HCT116 (cell line): ENCODE results near the gene SPATC1L. TPM values are rescaled to one million over a fixed set of nuclear protein-coding genes. Genes with fewer than 3 reads are reported as not detected.

Experiments
- ATAC-seq: fragments of 200-7000 bp; cut with Tn5 transposase; 2 replicates; pipeline ENCODE4 v1.9.1; 2020; ENCODE audit warnings: mild to moderate bottlenecking, moderate library complexity
- BruUV-seq: library from RNA; stranded (reverse); fragments of 400-500 nt; replicated peaks from 2 replicates; lab custom pipeline; 2021; lab: Mats Ljungman, UMichigan
- CTCF ChIA-PET: fragments of 300-600 bp; sonication (Branson Sonifier 250); formaldehyde crosslinking; loops from one replicate; lab custom pipeline; 2021; ENCODE audit warnings: antibody characterized with exemption; lab: Charles Lee
- POLR2A ChIA-PET: fragments of 300-600, 350-600 bp; sonication (Branson Sonifier 250); formaldehyde crosslinking; loops from one replicate; lab custom pipeline; 2021; ENCODE audit warnings: antibody characterized with exemption; lab: Charles Lee
- RAD21 ChIA-PET, 2 experiments: fragments of 300-600 bp; sonication (Branson Sonifier 250); formaldehyde crosslinking; loops; one replicate each; lab custom pipeline; 2023; ENCODE audit warnings: low total read pairs in 2 of 2; ENCODE audit not compliant: uncharacterized antibody in 2 of 2, unreplicated experiment in 2 of 2, low non-redundant PET in 1 of 2; lab: Charles Lee
- DNase-seq: peaks from one replicate; pipeline ENCODE4 v3.0.0-alpha.2; 2010; ENCODE audit warnings: low read depth, low spot score
- H2AFZ ChIP-seq: fragments of 200-600 bp; shearing (Covaris generic), sonication (generic); 2 replicates; pipeline ENCODE4 v1.6.1; 2017; ENCODE audit warnings: low read depth, mixed run types, mixed read lengths, antibody characterized with exemption, low read length; ENCODE audit not compliant: poor library complexity, severe bottlenecking
- H3K27ac ChIP-seq: 2 replicates; pipeline ENCODE4 v1.5.1; 2012; ENCODE audit warnings: low read depth, low read length
- H3K27me3 ChIP-seq: fragments of 200-600 bp; sonication (generic); 2 replicates; pipeline ENCODE4 v1.6.1; 2016; ENCODE audit warnings: mixed run types, low read length, mixed read lengths; ENCODE audit not compliant: insufficient read depth
- H3K36me3 ChIP-seq, 2 experiments: fragments of 200-500 bp in 1 of 2; fragments of 200-600 bp in 1 of 2; sonication (Bioruptor generic) in 1 of 2; sonication (generic) in 1 of 2; 2 replicates each; pipeline versions ENCODE4 v1.5.1 to v1.6.1; 2014 to 2016; ENCODE audit warnings: low read length in 2 of 2, inconsistent platforms in 1 of 2, mixed read lengths in 1 of 2, mixed run types in 1 of 2; ENCODE audit not compliant: insufficient read depth in 2 of 2, control insufficient read depth in 1 of 2
- H3K4me1 ChIP-seq, 2 experiments: fragments of 200-600 bp in 1 of 2; sonication (generic) in 1 of 2; 2 replicates each; pipeline versions ENCODE4 v1.5.1 to v1.6.1; 2012 to 2017; ENCODE audit warnings: low read length in 2 of 2, inconsistent platforms in 1 of 2, mild to moderate bottlenecking in 1 of 2, mixed read lengths in 1 of 2, mixed run types in 1 of 2, moderate library complexity in 1 of 2; ENCODE audit not compliant: insufficient read depth in 2 of 2, control insufficient read depth in 1 of 2
- H3K4me2 ChIP-seq: fragments of 200-600 bp; sonication (generic); 2 replicates; pipeline ENCODE4 v1.6.1; 2017; ENCODE audit warnings: mixed run types, low read length, mixed read lengths
- H3K4me3 ChIP-seq, 2 experiments: fragments of 200-600 bp in 1 of 2; sonication (generic) in 1 of 2; replicated peaks in 1 of 2; 2 replicates each; pipeline ENCODE4 v1.5.1; 2011 to 2016; ENCODE audit warnings: low read length in 2 of 2, control low read depth in 1 of 2, low read depth in 1 of 2, mild to moderate bottlenecking in 1 of 2, mixed read lengths in 1 of 2, mixed run types in 1 of 2
- H3K79me2 ChIP-seq: fragments of 200-600 bp; sonication (generic); 2 replicates; pipeline ENCODE4 v1.6.1; 2017; ENCODE audit warnings: mild to moderate bottlenecking, mixed run types, low read length, moderate library complexity, mixed read lengths; ENCODE audit not compliant: insufficient read depth
- H3K9ac ChIP-seq: fragments of 200-600 bp; sonication (generic); 2 replicates; pipeline ENCODE4 v1.6.1; 2016; ENCODE audit warnings: low read length, mixed read lengths
- H3K9me2 ChIP-seq: fragments of 200-600 bp; sonication (generic), shearing (Covaris generic); 2 replicates; pipeline ENCODE4 v1.6.1; 2017; ENCODE audit warnings: mixed run types, mild to moderate bottlenecking, moderate library complexity; ENCODE audit not compliant: insufficient read depth
- H3K9me3 ChIP-seq, 2 experiments: fragments of 200-500 bp in 1 of 2; fragments of 200-600 bp in 1 of 2; sonication (Bioruptor generic) in 1 of 2; sonication (generic) in 1 of 2; 2 replicates each; pipeline ENCODE4 v1.6.1; 2014 to 2017; ENCODE audit warnings: low read length in 2 of 2, mixed read lengths in 2 of 2, inconsistent platforms in 1 of 2, low read depth in 1 of 2, mild to moderate bottlenecking in 1 of 2, mixed run types in 1 of 2, moderate library complexity in 1 of 2; ENCODE audit not compliant: control insufficient read depth in 1 of 2, insufficient read depth in 1 of 2
- H4K20me1 ChIP-seq: fragments of 200-600 bp; sonication (generic), shearing (Covaris generic); 2 replicates; pipeline ENCODE4 v1.6.1; 2017; ENCODE audit warnings: mixed run types, mild to moderate bottlenecking, moderate library complexity; ENCODE audit not compliant: insufficient read depth
- ATF3 ChIP-seq: IDR thresholded peaks from 2 replicates; pipeline ENCODE4 v1.6.1; 2012
- ELF1 ChIP-seq: IDR thresholded peaks from 2 replicates; pipeline ENCODE4 v1.6.1; 2012; ENCODE audit warnings: low read depth, borderline replicate concordance
- EZH2 ChIP-seq: fragments of 200-600 bp; sonication (generic); IDR thresholded peaks from 2 replicates; pipeline ENCODE4 v1.6.1; 2017; ENCODE audit warnings: antibody characterized with exemption, mixed run types
- EZH2phosphoT487 ChIP-seq: fragments of 200-600 bp; IDR thresholded peaks from 2 replicates; pipeline ENCODE4 v1.6.1; 2018; ENCODE audit warnings: antibody characterized with exemption, borderline replicate concordance
- JUND ChIP-seq: IDR thresholded peaks from 2 replicates; pipeline ENCODE4 v1.6.1; 2012
- POLR2AphosphoS5 ChIP-seq: IDR thresholded peaks from 2 replicates; pipeline ENCODE4 v1.6.1; 2011; ENCODE audit warnings: mild to moderate bottlenecking, low read depth, low read length, moderate library complexity
- RAD21 ChIP-seq: IDR thresholded peaks from 2 replicates; pipeline ENCODE4 v1.6.1; 2012; ENCODE audit warnings: low read depth, mild to moderate bottlenecking
- REST ChIP-seq: IDR thresholded peaks from 2 replicates; pipeline ENCODE4 v1.6.1; 2012; ENCODE audit warnings: low read depth
- SP1 ChIP-seq: IDR thresholded peaks from 2 replicates; pipeline ENCODE4 v1.6.1; 2012; ENCODE audit warnings: low read depth
- SRF ChIP-seq: IDR thresholded peaks from 2 replicates; pipeline ENCODE4 v1.6.1; 2012; ENCODE audit warnings: low read depth
- TCF7L2 ChIP-seq: IDR thresholded peaks from 2 replicates; pipeline ENCODE4 v1.7.0; 2011; ENCODE audit warnings: borderline replicate concordance, inconsistent platforms; ENCODE audit not compliant: insufficient read depth, insufficient read length; ENCODE audit errors: extremely low read depth
- ZBTB33 ChIP-seq: IDR thresholded peaks from 2 replicates; pipeline ENCODE4 v1.6.1; 2011; ENCODE audit warnings: mild to moderate bottlenecking, low read length, moderate library complexity; ENCODE audit not compliant: insufficient replicate concordance; ENCODE audit errors: extremely low read depth
- intact Hi-C: fragments of 100-400 bp; cut with micrococcal nuclease; formaldehyde crosslinking; loops from 2 replicates; pipeline ENCODE4 v1.10.0; 2022
- total RNA-seq: library from RNA; stranded (reverse); gene quantifications from one replicate; pipeline ENCODE4 v1.2.1, GENCODE V29; 2021; ENCODE audit not compliant: unreplicated experiment

Gene SPATC1L
- total RNA-seq, 1 experiment from 2014 or later, result 1.3 TPM

GRCh38 chr21:46150073-46150472 lies 34.2 kb downstream of the SPATC1L start (continued):
- TF ChIP-seq ZBTB33, result no peak
- TF ChIP-seq EZH2, result no peak
- TF ChIP-seq POLR2AphosphoS5, result no peak
- TF ChIP-seq ATF3, result no peak
- no peak for TF ChIP-seq ELF1
- no peak for TF ChIP-seq TCF7L2

- DNase-seq (no peak), ATAC-seq (no peak)
- Histone ChIP-seq H3K4me3 (no peak overlapping the region), H3K27me3 (no peaks in the 10 kb centered on the region), H3K9me3 (no peaks in the 10 kb centered on the region), H3K79me2 (no peaks in the 10 kb centered on the region), H2AFZ (no peak overlapping the region), H3K4me2 (no peak overlapping the region), H3K36me3 (no peaks in the 10 kb centered on the region), H4K20me1 (no peaks in the 10 kb centered on the region), H3K9ac (no peak overlapping the region), H3K27ac (no peak overlapping the region), H3K9me2 (no peaks in the 10 kb centered on the region), H3K4me1 (peaks cover 7 to 16% of the 10 kb centered on the region in 2 experiments; a peak in 3 of 4 replicates)
- RAD21 ChIA-PET, result no interaction called here
- CTCF ChIA-PET, result no interaction called here
- intact Hi-C loops, result loop anchor here (2.0 to 10.0 kb wide), 5 partner anchors 51 to 178 kb away; partner anchors contain the start of genes COL6A2, MCM3AP and YBEY
- POLR2A ChIA-PET, result no interaction called here
- TF ChIP-seq JUND, result no peak
- TF ChIP-seq SRF, result no peak
- TF ChIP-seq SP1, result no peak
- no peak for TF ChIP-seq EZH2phosphoT487
- no peak for TF ChIP-seq EZH2
- no peak for TF ChIP-seq RAD21
- no peak for TF ChIP-seq POLR2AphosphoS5
- TF ChIP-seq ELF1, result no peak
- TF ChIP-seq TCF7L2, result no peak
- TF ChIP-seq ATF3, result no peak
- TF ChIP-seq REST, result no peak
- BruUV-seq, result no TSS peak
These were observed 34.9 kb downstream of the SPATC1L start for GRCh38 chr21:46149205-46149901.
